ENCODE data around the gene UBALD2.

GRCh38 chr17:76235883-76236282 is 29.3 kb upstream of the UBALD2 start:
- TF ChIP-seq CTCF (IDR thresholded peaks at IDR 0.05) = no peak
- no peak for TF ChIP-seq POLR2AphosphoS5 (IDR thresholded peaks at IDR 0.05)
